ENCODE data around the gene SDR42E2.
"Not testable (repeated sequence)": the region's sequence is repeated elsewhere in the genome, so short reads cannot be mapped to it uniquely, and the experiment has no call there.

Gene SDR42E2

GRCh38 chr16:22161999-22162655 is at the start of gene SDR42E2:
SDR42E2 (plus strand) TSS chr16:22162506; CDS start chr16:22165583, 3,077 bp downstream.
- no peak for DNase-seq

- DNase-seq = no peak
These were observed 46.1 kb upstream of the SDR42E2 start for GRCh38 chr16:22116095-22116700.

GRCh38 chr16:22117609-22118008 is 44.7 kb upstream of the SDR42E2 start:
- DNase-seq = no peak

- DNase-seq = no peak
These were observed 41.9 kb upstream of the SDR42E2 start for GRCh38 chr16:22120440-22120839.

GRCh38 chr16:22122239-22122638 is 40.1 kb upstream of the SDR42E2 start:
- DNase-seq = no peak

- DNase-seq = peak in 1 of 2 donors; percentile 8
These were observed 39.2 kb upstream of the SDR42E2 start for GRCh38 chr16:22123146-22123545.

- no peak for DNase-seq
These were observed 38.4 kb upstream of the SDR42E2 start for GRCh38 chr16:22123759-22124490.

- no peak for DNase-seq
These were observed 37.6 kb upstream of the SDR42E2 start for GRCh38 chr16:22124583-22125284.

- DNase-seq = no peak
These were observed 36.2 kb upstream of the SDR42E2 start for GRCh38 chr16:22126037-22126558.

- not testable (repeated sequence) for DNase-seq
These were observed 33.8 kb upstream of the SDR42E2 start for GRCh38 chr16:22128537-22128936.

GRCh38 chr16:22130528-22130927 is 31.8 kb upstream of the SDR42E2 start:
- DNase-seq = no peak

GRCh38 chr16:22132801-22133200 is 29.5 kb upstream of the SDR42E2 start:
- no peak for DNase-seq

GRCh38 chr16:22138482-22138881 is 23.8 kb upstream of the SDR42E2 start:
- no peak for DNase-seq

GRCh38 chr16:22139008-22139407 is 23.3 kb upstream of the SDR42E2 start:
- no peak for DNase-seq

GRCh38 chr16:22139732-22140131 is 22.6 kb upstream of the SDR42E2 start:
- no peak for DNase-seq

GRCh38 chr16:22141767-22142166 is 20.5 kb upstream of the SDR42E2 start:
- DNase-seq = no peak

GRCh38 chr16:22144520-22144919 is 17.8 kb upstream of the SDR42E2 start:
- no peak for DNase-seq

- DNase-seq = no peak
These were observed 14.5 kb upstream of the SDR42E2 start for GRCh38 chr16:22147853-22148252.

- DNase-seq = no peak
These were observed 10.9 kb upstream of the SDR42E2 start for GRCh38 chr16:22151246-22151998.

GRCh38 chr16:22152316-22152715 is 10.0 kb upstream of the SDR42E2 start:
- DNase-seq = no peak

- not testable (repeated sequence) for DNase-seq
These were observed 9.2 kb upstream of the SDR42E2 start for GRCh38 chr16:22153078-22153477.

GRCh38 chr16:22161401-22161800 is 905 bp upstream of the SDR42E2 start:
- no peak for DNase-seq

- no peak for DNase-seq
These were observed 327 bp downstream of the SDR42E2 start for GRCh38 chr16:22162656-22163009.

Measured in bone marrow (tissue), 2 donors.